ENCODE data around the gene PLAC1. TPM values are rescaled to one million over a fixed set of nuclear protein-coding genes. Genes with fewer than 3 reads are reported as not detected.

The PLAC1 gene
- total RNA-seq, 1 experiment from 2014 or later = 0.51 TPM

DNA sequence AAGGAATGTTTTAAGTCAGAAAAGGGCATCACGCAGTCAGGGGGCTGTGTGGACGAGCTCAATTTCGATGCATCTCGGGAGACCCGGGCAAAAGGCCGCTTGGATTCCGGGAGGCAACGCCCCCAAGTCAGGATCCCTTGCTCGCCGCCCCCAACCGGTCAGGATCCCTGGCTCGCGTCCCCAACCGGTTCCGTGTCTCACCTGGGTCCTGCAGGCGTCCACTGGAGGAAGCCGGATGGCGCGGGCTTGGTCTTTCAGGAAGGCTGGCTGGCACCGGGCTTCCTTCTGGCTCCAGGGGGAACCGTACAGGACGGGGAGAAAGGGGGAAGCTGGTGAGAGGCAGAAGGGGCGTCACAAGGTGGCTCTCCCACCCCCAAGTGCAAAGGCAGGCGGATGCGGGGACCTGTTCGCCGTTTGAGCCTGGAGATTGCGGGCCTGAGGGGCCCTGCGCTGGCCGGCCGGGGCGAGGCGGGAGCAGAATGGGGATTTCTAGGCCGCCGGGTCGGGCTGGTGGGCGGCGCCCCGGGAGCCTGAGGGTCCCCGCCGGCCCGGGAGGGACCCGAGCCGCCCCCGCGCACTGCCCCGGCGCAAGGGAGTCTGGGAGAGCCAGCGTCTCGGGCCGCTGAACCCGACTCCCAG lies 113.6 kb downstream of the PLAC1 start:
- no peak for ATAC-seq
- POLR2A ChIA-PET = no interaction called here
- TF ChIP-seq SIN3A (IDR thresholded peaks at IDR 0.05; ENCODE audit: borderline replicate concordance, insufficient read depth, low read depth, low read length) (no peak), TCF7L2 (IDR thresholded peaks at IDR 0.05; ENCODE audit: low read depth, low read length) (no peak), POLR2AphosphoS5 (IDR thresholded peaks at IDR 0.05; ENCODE audit: low read depth, low read length) (no peak)
- TF ChIP-seq, protein P1, sequence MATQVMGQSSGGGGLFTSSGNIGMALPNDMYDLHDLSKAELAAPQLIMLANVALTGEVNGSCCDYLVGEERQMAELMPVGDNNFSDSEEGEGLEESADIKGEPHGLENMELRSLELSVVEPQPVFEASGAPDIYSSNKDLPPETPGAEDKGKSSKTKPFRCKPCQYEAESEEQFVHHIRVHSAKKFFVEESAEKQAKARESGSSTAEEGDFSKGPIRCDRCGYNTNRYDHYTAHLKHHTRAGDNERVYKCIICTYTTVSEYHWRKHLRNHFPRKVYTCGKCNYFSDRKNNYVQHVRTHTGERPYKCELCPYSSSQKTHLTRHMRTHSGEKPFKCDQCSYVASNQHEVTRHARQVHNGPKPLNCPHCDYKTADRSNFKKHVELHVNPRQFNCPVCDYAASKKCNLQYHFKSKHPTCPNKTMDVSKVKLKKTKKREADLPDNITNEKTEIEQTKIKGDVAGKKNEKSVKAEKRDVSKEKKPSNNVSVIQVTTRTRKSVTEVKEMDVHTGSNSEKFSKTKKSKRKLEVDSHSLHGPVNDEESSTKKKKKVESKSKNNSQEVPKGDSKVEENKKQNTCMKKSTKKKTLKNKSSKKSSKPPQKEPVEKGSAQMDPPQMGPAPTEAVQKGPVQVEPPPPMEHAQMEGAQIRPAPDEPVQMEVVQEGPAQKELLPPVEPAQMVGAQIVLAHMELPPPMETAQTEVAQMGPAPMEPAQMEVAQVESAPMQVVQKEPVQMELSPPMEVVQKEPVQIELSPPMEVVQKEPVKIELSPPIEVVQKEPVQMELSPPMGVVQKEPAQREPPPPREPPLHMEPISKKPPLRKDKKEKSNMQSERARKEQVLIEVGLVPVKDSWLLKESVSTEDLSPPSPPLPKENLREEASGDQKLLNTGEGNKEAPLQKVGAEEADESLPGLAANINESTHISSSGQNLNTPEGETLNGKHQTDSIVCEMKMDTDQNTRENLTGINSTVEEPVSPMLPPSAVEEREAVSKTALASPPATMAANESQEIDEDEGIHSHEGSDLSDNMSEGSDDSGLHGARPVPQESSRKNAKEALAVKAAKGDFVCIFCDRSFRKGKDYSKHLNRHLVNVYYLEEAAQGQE (IDR thresholded peaks at IDR 0.05; ENCODE audit: insufficient read depth in 1 of 2, low read depth in 2 of 2, low read length in 1 of 2) = no peak
- TF ChIP-seq, protein P2, sequence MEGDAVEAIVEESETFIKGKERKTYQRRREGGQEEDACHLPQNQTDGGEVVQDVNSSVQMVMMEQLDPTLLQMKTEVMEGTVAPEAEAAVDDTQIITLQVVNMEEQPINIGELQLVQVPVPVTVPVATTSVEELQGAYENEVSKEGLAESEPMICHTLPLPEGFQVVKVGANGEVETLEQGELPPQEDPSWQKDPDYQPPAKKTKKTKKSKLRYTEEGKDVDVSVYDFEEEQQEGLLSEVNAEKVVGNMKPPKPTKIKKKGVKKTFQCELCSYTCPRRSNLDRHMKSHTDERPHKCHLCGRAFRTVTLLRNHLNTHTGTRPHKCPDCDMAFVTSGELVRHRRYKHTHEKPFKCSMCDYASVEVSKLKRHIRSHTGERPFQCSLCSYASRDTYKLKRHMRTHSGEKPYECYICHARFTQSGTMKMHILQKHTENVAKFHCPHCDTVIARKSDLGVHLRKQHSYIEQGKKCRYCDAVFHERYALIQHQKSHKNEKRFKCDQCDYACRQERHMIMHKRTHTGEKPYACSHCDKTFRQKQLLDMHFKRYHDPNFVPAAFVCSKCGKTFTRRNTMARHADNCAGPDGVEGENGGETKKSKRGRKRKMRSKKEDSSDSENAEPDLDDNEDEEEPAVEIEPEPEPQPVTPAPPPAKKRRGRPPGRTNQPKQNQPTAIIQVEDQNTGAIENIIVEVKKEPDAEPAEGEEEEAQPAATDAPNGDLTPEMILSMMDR (IDR thresholded peaks at IDR 0.05) = no peak

DNA sequence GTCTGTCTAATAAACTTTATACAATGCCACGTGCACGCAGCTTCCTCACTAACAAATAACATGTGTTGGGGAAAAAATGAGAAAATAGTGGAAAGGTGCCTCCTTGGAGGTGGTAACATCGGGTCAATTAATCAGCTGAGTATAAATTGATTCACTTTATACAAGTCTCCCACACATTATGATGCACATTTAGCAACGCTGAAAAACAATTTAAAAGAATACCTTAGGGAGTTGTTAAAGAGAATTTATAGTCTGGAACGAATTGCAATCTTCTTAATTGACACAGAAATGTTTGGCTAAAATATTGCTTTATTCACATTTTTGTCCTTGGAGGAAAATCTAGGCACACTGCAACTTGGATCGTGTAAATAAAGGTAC lies 114.1 kb downstream of the PLAC1 start:
- intact Hi-C loops (cut with micrococcal nuclease; ENCODE audit: unreplicated experiment) = no loop called here
- POLR2A ChIA-PET = no interaction called here
- in situ Hi-C loops (cut with HindIII; ENCODE audit: low pct_unique_long_range_greater_than_20kb, low sequenced_read_pairs) = no loop called here
- Histone ChIP-seq H3K27ac (ENCODE audit: low read length) (no peak overlapping the region), H3K27me3 (ENCODE audit: control insufficient read depth, insufficient read depth, low read length) (no peaks in the 10 kb centered on the region), H3K4me3 (ENCODE audit: low read depth in 2 of 2, low read length in 2 of 2) (no peak overlapping the region), H3K9me3 (ENCODE audit: control insufficient read depth, insufficient read depth, low read depth, low read length) (no peaks in the 10 kb centered on the region), H3K36me3 (ENCODE audit: control insufficient read depth, insufficient read depth, low read length) (no peaks in the 10 kb centered on the region; the same call in 1 of the 2 replicates), H3K4me1 (ENCODE audit: control insufficient read depth, insufficient read depth, low read length) (peaks cover 8% of the 10 kb centered on the region)
- ATAC-seq (no peak), DNase-seq (ENCODE audit: low read depth, low spot score) (no peak)
- BruUV-seq (replicated peaks) = no TSS peak
- CTCF ChIA-PET = no interaction called here
- TF ChIP-seq SIN3A (IDR thresholded peaks at IDR 0.05; ENCODE audit: borderline replicate concordance, insufficient read depth, low read depth, low read length) (no peak), TCF7L2 (IDR thresholded peaks at IDR 0.05; ENCODE audit: low read depth, low read length) (no peak), POLR2AphosphoS5 (IDR thresholded peaks at IDR 0.05; ENCODE audit: low read depth, low read length) (no peak)
- TF ChIP-seq, protein P2 (IDR thresholded peaks at IDR 0.05) = no peak
- TF ChIP-seq, protein P1 (IDR thresholded peaks at IDR 0.05; ENCODE audit: insufficient read depth in 1 of 2, low read depth in 2 of 2, low read length in 1 of 2) = no peak

More for the DNA sequence above, 113.6 kb downstream of the PLAC1 start:
- Histone ChIP-seq H3K4me3 (ENCODE audit: low read depth in 2 of 2, low read length in 2 of 2) (no peak overlapping the region), H3K27ac (ENCODE audit: low read length) (no peak overlapping the region), H3K9me3 (ENCODE audit: control insufficient read depth, insufficient read depth, low read depth, low read length) (no peaks in the 10 kb centered on the region), H3K4me1 (ENCODE audit: control insufficient read depth, insufficient read depth, low read length) (peaks cover 8% of the 10 kb centered on the region), H3K27me3 (ENCODE audit: control insufficient read depth, insufficient read depth, low read length) (no peaks in the 10 kb centered on the region), H3K36me3 (ENCODE audit: control insufficient read depth, insufficient read depth, low read length) (no peaks in the 10 kb centered on the region; the same call in 1 of the 2 replicates)
- no TSS peak for BruUV-seq (replicated peaks)
- intact Hi-C loops (cut with micrococcal nuclease; ENCODE audit: unreplicated experiment) = no loop called here
- DNase-seq (ENCODE audit: low read depth, low spot score) = no peak
- CTCF ChIA-PET = interaction anchor here (0.7 kb wide), 1 partner anchor 268 kb away, joined by 3 read pairs; no protein-coding TSS in a partner anchor
- in situ Hi-C loops (cut with HindIII; ENCODE audit: low pct_unique_long_range_greater_than_20kb, low sequenced_read_pairs) = no loop called here
